HG03060 (cell line): Measurements from ENCODE around the gene TXK.

ENCODE experiments used
- ATAC-seq: cut with Tn5 transposase; IDR thresholded peaks from one replicate; pipeline ENCODE4 v1.9.1; 2021; ENCODE audit warnings: low read depth, moderate number of reproducible peaks; ENCODE audit not compliant: unreplicated experiment

TXK gene

GRCh38 chr4:48028696-48029095, 105.4 kb downstream of the TXK start:
- peak; percentile 74 for ATAC-seq

- ATAC-seq: peak; percentile 71
Measured at GRCh38 chr4:48027653-48028052, 106.4 kb downstream of the TXK start.

- ATAC-seq: no peak
Measured at GRCh38 chr4:48025005-48025404, 109.0 kb downstream of the TXK start.

GRCh38 chr4:48024522-48024921, 109.5 kb downstream of the TXK start:
- no peak for ATAC-seq

GRCh38 chr4:48022192-48022799, 111.8 kb downstream of the TXK start:
- no peak for ATAC-seq

GRCh38 chr4:48021100-48021499, 113.0 kb downstream of the TXK start:
- ATAC-seq: no peak

GRCh38 chr4:48018112-48018511, 115.9 kb downstream of the TXK start:
- ATAC-seq: no peak

GRCh38 chr4:48017108-48017571, 116.9 kb downstream of the TXK start:
- ATAC-seq: no peak
